H9 (cell line): ENCODE data around the gene PSMB7. TPM values are rescaled to one million over a fixed set of nuclear protein-coding genes. Genes with fewer than 3 reads are reported as not detected.
A peak's percentile ranks its signal among the peaks of the same experiment; 100 is the strongest.

Source experiments
- DNase-seq: peaks from one replicate; pipeline ENCODE4 v3.0.0-alpha.2; 2017
- H2AFZ ChIP-seq: one replicate; pipeline ENCODE4 v1.6.1; 2013; ENCODE audit warnings: mild to moderate bottlenecking, low read length, control low read depth, moderate library complexity
- H2AK5ac ChIP-seq: 2 replicates; pipeline ENCODE4 v1.6.1; 2013; ENCODE audit warnings: low read length, control low read depth, mixed read lengths; ENCODE audit not compliant: insufficient read length
- H2BK120ac ChIP-seq: one replicate; pipeline ENCODE4 v1.6.1; 2013; ENCODE audit warnings: low read depth, mild to moderate bottlenecking, low read length, control low read depth, inconsistent platforms; ENCODE audit not compliant: poor library complexity, severe bottlenecking
- H2BK12ac ChIP-seq: 2 replicates; pipeline ENCODE4 v1.6.1; 2013; ENCODE audit warnings: low read length, control low read depth, mixed read lengths, low read depth; ENCODE audit not compliant: insufficient read length
- H2BK15ac ChIP-seq: 2 replicates; pipeline ENCODE4 v1.6.1; 2013; ENCODE audit warnings: low read depth, low read length, control low read depth
- H2BK20ac ChIP-seq: one replicate; pipeline ENCODE4 v1.6.1; 2013; ENCODE audit warnings: low read depth, mild to moderate bottlenecking, low read length, control low read depth, inconsistent platforms; ENCODE audit not compliant: poor library complexity, severe bottlenecking
- H2BK5ac ChIP-seq: 2 replicates; pipeline ENCODE4 v1.6.1; 2013; ENCODE audit warnings: low read length, control low read depth, mixed read lengths; ENCODE audit not compliant: insufficient read length
- H3K14ac ChIP-seq: 2 replicates; pipeline ENCODE4 v1.6.1; 2013; ENCODE audit warnings: low read length, control low read depth; ENCODE audit not compliant: insufficient read depth
- H3K18ac ChIP-seq: 2 replicates; pipeline ENCODE4 v1.6.1; 2013; ENCODE audit warnings: low read depth, mild to moderate bottlenecking, mixed read lengths, low read length, control low read depth; ENCODE audit not compliant: insufficient read length
- H3K23ac ChIP-seq: 2 replicates; pipeline ENCODE4 v1.6.1; 2013; ENCODE audit warnings: low read length, control low read depth, mixed read lengths, low read depth; ENCODE audit not compliant: insufficient read length
- H3K23me2 ChIP-seq: 2 replicates; pipeline ENCODE4 v1.6.1; 2013; ENCODE audit warnings: low read depth, mild to moderate bottlenecking, mixed read lengths, low read length, control low read depth; ENCODE audit not compliant: insufficient read length, poor library complexity, severe bottlenecking
- H3K27ac ChIP-seq: 2 replicates; pipeline ENCODE4 v1.5.1; 2013; ENCODE audit warnings: low read length, control low read depth, mixed read lengths, low read depth; ENCODE audit not compliant: insufficient read length
- H3K27me3 ChIP-seq: 2 replicates; pipeline ENCODE4 v1.6.1; 2013; ENCODE audit warnings: low read length, control low read depth, inconsistent platforms; ENCODE audit not compliant: insufficient read depth
- H3K4ac ChIP-seq: 2 replicates; pipeline ENCODE4 v1.6.1; 2013; ENCODE audit warnings: low read depth, mild to moderate bottlenecking, control low read depth, inconsistent platforms, low read length, moderate library complexity
- H3K4me1 ChIP-seq: 2 replicates; pipeline ENCODE4 v1.6.1; 2013; ENCODE audit warnings: low read length, control low read depth, inconsistent platforms; ENCODE audit not compliant: insufficient read depth
- H3K4me2 ChIP-seq: 2 replicates; pipeline ENCODE4 v1.6.1; 2013; ENCODE audit warnings: low read length, control low read depth, mixed read lengths; ENCODE audit not compliant: insufficient read length, insufficient read depth
- H3K56ac ChIP-seq: 2 replicates; pipeline ENCODE4 v1.6.1; 2013; ENCODE audit warnings: low read depth, mild to moderate bottlenecking, mixed read lengths, low read length, control low read depth; ENCODE audit not compliant: insufficient read length
- H3K79me1 ChIP-seq: 2 replicates; pipeline ENCODE4 v1.6.1; 2013; ENCODE audit warnings: low read depth, mild to moderate bottlenecking, moderate library complexity, low read length, control low read depth, inconsistent platforms; ENCODE audit not compliant: insufficient read depth, poor library complexity, severe bottlenecking
- H3K79me2 ChIP-seq: 2 replicates; pipeline ENCODE4 v1.6.1; 2013; ENCODE audit warnings: low read length, control low read depth, inconsistent platforms; ENCODE audit not compliant: insufficient read depth
- H3K9ac ChIP-seq: 2 replicates; pipeline ENCODE4 v1.6.1; 2013; ENCODE audit warnings: low read length, control low read depth, mixed read lengths; ENCODE audit not compliant: insufficient read length; ENCODE audit errors: extremely low read depth
- H3K9me3 ChIP-seq: one replicate; pipeline ENCODE4 v1.6.1; 2013; ENCODE audit warnings: low read depth, low read length, inconsistent platforms; ENCODE audit not compliant: control insufficient read depth
- H3T11ph ChIP-seq: one replicate; pipeline ENCODE4 v1.6.1; 2013; ENCODE audit warnings: mild to moderate bottlenecking, low read length, control low read depth, inconsistent platforms
- H4K20me1 ChIP-seq: one replicate; pipeline ENCODE4 v1.6.1; 2013; ENCODE audit not compliant: control insufficient read depth, insufficient read length, insufficient read depth
- H4K5ac ChIP-seq: 2 replicates; pipeline ENCODE4 v1.6.1; 2013; ENCODE audit warnings: low read depth, mild to moderate bottlenecking, mixed read lengths, low read length, control low read depth; ENCODE audit not compliant: insufficient read length
- H4K8ac ChIP-seq: replicated peaks from 2 replicates; pipeline ENCODE4 v1.6.1; 2013; ENCODE audit warnings: low read length, control low read depth, mixed read lengths, low read depth; ENCODE audit not compliant: insufficient read length
- H4K91ac ChIP-seq: 2 replicates; pipeline ENCODE4 v1.6.1; 2013; ENCODE audit warnings: low read depth, mild to moderate bottlenecking, moderate library complexity, mixed read lengths, low read length, control low read depth; ENCODE audit not compliant: insufficient read length
- H3K27ac Mint-ChIP-seq, 3 experiments: 2 replicates in 2 of 3; 3 replicates in 1 of 3; pipeline ENCODE4 v1.8.0; 2020 to 2021; ENCODE audit warnings: mixed read lengths in 3 of 3, mild to moderate bottlenecking in 1 of 3, moderate library complexity in 1 of 3
- H3K27me3 Mint-ChIP-seq: 2 replicates; pipeline ENCODE4 v1.8.0; 2021; ENCODE audit warnings: low read depth, mild to moderate bottlenecking, moderate library complexity, mixed read lengths
- H3K36me3 Mint-ChIP-seq, 3 experiments: 2 replicates in 2 of 3; 3 replicates in 1 of 3; pipeline ENCODE4 v1.8.0; 2020 to 2021; ENCODE audit warnings: low read depth in 3 of 3, mixed read lengths in 3 of 3; ENCODE audit not compliant: insufficient read depth in 1 of 3
- H3K4me1 Mint-ChIP-seq, 2 experiments: 2 replicates each; pipeline ENCODE4 v1.8.0; 2020; ENCODE audit warnings: mixed read lengths in 2 of 2
- H3K4me3 Mint-ChIP-seq, 2 experiments: 2 replicates in 1 of 2; 3 replicates in 1 of 2; pipeline ENCODE4 v1.8.0; 2020 to 2021; ENCODE audit warnings: mild to moderate bottlenecking in 2 of 2, mixed read lengths in 2 of 2, moderate library complexity in 1 of 2
- H3K9me3 Mint-ChIP-seq, 2 experiments: 2 replicates in 1 of 2; 3 replicates in 1 of 2; pipeline ENCODE4 v1.8.0; 2020; ENCODE audit warnings: mild to moderate bottlenecking in 2 of 2, mixed read lengths in 2 of 2, moderate library complexity in 1 of 2
- CTCF ChIP-seq: fragments of 200-600 bp; sonication (generic); conservative IDR thresholded peaks from 3 replicates; pipeline ENCODE4 v1.8.0; 2021; ENCODE audit warnings: antibody characterized with exemption, mild to moderate bottlenecking
- WGBS: extraction: QIAGEN DNeasy Blood & Tissue Kit; methylation state at CpG from one replicate; pipeline ENCODE4 v1.1.7; 2013; ENCODE audit warnings: missing lambda C conversion rate, low lambda C conversion rate, mixed read lengths; ENCODE audit not compliant: insufficient read length; ENCODE audit errors: extremely low coverage; 5-methylcytosine and 5-hydroxymethylcytosine counted together
- total RNA-seq: library from RNA; stranded (reverse); gene quantifications from 2 replicates; pipeline ENCODE4 v1.2.1, GENCODE V29; 2021

The PSMB7 gene
- total RNA-seq, 1 experiment from 2014 or later = 209 TPM

DNA sequence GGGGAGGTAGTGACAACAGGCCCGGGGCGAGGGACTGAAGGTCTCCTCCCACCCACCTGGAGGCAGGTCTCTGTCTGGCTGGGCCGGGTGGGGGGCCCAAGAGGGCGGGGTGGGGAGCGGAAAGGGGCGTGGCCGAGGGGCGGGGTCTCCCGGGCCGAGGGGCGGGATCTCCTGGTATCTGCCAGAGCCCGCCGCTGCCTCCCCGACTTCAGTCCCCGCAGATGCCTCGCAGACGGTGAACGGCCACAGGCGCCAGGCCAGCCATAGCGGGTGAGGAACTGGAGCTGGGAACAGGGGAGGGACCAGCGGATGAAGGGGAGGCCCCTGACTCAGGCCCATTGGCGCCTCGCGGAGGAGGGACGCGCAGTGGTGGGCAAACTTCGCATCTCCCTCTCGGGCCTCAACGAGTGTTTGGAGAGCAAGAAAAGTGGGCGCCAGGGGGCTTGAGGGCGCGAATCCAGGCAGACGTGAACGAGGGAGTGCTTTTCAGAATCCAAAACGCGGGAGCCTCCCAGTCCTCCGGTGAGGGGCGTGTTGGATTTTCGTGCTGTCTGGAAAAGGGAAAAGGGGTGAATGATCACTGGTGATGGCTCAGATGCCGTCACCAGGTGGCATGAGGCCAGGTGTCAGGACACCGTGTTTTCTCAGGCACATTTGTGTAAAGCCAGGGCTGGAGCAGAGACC, 35.1 kb upstream of the PSMB7 start, which contains the start of gene ADGRD2:
TSS of gene ADGRD2 (plus strand) at position 211 of the 684 bp plus-strand sequence. CDS start 1,216 bp downstream, outside the sequence.
- Histone ChIP-seq H2AK5ac (no peak within 1 kb of the TSS), H3K23me2 (peaks cover 5% of the 10 kb centered on the region), H4K91ac (no peak within 1 kb of the TSS), H3K9me3 (no peaks in the 10 kb centered on the region), H3K4me1 (no peaks in the 10 kb centered on the region; the same call in 1 of the 2 replicates), H3K56ac (no peak within 1 kb of the TSS), H3K18ac (no peak within 1 kb of the TSS), H4K5ac (no peak within 1 kb of the TSS), H2BK12ac (no peak within 1 kb of the TSS), H2BK120ac (no peak within 1 kb of the TSS), H4K20me1 (no peaks in the 10 kb centered on the region), H3K4ac (no peak within 1 kb of the TSS), H3K27ac (no peak within 1 kb of the TSS), H3K9ac (no peak within 1 kb of the TSS), H3K23ac (no peak within 1 kb of the TSS), H4K8ac (no peak within 1 kb of the TSS), H3K4me2 (peak within 1 kb of the TSS; percentile 42), H3K79me2 (no peaks in the 10 kb centered on the region), H2BK5ac (no peak within 1 kb of the TSS), H2BK20ac (no peak within 1 kb of the TSS), H3K27me3 (peaks cover 12% of the 10 kb centered on the region), H3K79me1 (no peaks in the 10 kb centered on the region), H2BK15ac (no peak within 1 kb of the TSS), H3T11ph (no peak within 1 kb of the TSS), H2AFZ (no peak within 1 kb of the TSS), H3K14ac (no peak within 1 kb of the TSS)
- Mint-ChIP-seq H3K4me3 (peak within 1 kb of the TSS; percentile 63 to 83), H3K4me1 (peaks cover 13 to 22% of the 10 kb centered on the region in 2 experiments), H3K36me3 (no peaks in the 10 kb centered on the region), H3K27me3 (peaks cover 33% of the 10 kb centered on the region), H3K9me3 (no peaks in the 10 kb centered on the region), H3K27ac (peak within 1 kb of the TSS; percentile 23 to 65 (median 24); a peak in 2 of 7 replicates)
- no CpG with 5 or more reads among the region's 41 CpGs for WGBS
- DNase-seq = peak; percentile 95
- peak; percentile 25; the same call in 1 of the 3 replicates for TF ChIP-seq CTCF
